Omental fat pad (tissue), 4 donors: ENCODE measurements around the gene STPG3. TPM values are rescaled to one million over a fixed set of nuclear protein-coding genes. Genes with fewer than 3 reads are reported as not detected.

Source experiments
- ATAC-seq: fragments of 150-250 bp; one replicate; pipeline ENCODE4 v1.9.1; 2016; ENCODE audit warnings: mild to moderate bottlenecking, moderate library complexity; ENCODE audit not compliant: low FRiP score
- DNase-seq: peaks from one replicate; pipeline ENCODE4 v3.0.0-alpha.2; 2019; ENCODE audit warnings: low spot score
- total RNA-seq, 4 donors: library from RNA; depleted of rRNA; stranded (reverse); fragments of >200 nt; gene quantifications; one replicate each; pipeline ENCODE4 v1.1.0, GENCODE V29; 2016
- TF ChIP-seq, protein P1 (sequence below), 3 donors: fragments of 450-650 bp; IDR thresholded peaks; one replicate each; pipeline ENCODE4 v1.5.1; 2016 to 2017; ENCODE audit warnings: antibody characterized with exemption in 3 of 3, mild to moderate bottlenecking in 3 of 3, moderate library complexity in 2 of 3

Gene STPG3
- total RNA-seq, 4 donors from 2014 or later: 0.56 TPM; not detected in 3

DNA sequence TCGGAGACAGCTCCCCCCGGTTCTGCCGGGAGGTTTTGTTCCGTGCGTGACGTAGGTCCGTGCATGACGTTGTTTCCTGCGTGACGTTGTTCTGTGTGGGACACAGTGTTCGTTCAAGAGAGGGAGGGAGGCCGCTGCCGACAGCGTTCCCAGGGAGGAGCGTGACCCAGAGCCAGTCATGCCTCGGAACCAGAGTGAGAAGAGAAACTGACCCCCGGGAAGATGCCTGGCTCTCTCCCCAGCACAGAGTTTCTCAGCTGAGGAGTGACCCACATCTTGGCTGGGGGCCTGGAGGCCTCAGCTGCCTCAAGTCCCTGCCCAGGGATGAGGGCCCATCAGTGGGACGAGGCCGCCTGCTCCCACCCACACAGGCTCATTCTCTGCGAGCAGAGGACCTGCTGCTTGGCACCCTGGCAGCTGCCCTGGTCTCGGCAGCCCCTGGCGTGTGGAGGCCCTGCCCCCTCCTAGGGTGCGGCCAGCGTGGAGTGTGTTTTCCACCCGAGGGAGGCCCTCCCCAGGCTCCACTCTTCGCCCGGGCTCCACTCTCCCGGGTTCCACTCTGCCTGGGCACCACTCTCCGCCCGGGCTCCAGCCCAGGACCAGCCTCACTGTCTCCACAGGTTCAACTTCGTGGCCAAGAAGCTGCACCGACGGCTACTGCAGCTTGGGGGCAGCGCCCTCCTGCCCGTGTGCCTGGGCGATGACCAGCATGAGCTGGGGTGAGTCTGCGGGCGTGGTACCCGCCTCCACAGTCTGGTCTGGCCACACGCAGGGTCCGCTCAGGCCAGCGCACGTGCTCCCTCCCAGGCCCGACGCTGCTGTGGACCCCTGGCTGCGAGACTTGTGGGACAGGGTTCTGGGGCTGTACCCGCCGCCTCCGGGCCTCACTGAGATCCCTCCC lies 37.7 kb upstream of the STPG3 start:
- DNase-seq: no peak
- ATAC-seq: no peak
- TF ChIP-seq, protein P1, sequence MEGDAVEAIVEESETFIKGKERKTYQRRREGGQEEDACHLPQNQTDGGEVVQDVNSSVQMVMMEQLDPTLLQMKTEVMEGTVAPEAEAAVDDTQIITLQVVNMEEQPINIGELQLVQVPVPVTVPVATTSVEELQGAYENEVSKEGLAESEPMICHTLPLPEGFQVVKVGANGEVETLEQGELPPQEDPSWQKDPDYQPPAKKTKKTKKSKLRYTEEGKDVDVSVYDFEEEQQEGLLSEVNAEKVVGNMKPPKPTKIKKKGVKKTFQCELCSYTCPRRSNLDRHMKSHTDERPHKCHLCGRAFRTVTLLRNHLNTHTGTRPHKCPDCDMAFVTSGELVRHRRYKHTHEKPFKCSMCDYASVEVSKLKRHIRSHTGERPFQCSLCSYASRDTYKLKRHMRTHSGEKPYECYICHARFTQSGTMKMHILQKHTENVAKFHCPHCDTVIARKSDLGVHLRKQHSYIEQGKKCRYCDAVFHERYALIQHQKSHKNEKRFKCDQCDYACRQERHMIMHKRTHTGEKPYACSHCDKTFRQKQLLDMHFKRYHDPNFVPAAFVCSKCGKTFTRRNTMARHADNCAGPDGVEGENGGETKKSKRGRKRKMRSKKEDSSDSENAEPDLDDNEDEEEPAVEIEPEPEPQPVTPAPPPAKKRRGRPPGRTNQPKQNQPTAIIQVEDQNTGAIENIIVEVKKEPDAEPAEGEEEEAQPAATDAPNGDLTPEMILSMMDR (IDR thresholded peaks at IDR 0.05): no peak

DNA sequence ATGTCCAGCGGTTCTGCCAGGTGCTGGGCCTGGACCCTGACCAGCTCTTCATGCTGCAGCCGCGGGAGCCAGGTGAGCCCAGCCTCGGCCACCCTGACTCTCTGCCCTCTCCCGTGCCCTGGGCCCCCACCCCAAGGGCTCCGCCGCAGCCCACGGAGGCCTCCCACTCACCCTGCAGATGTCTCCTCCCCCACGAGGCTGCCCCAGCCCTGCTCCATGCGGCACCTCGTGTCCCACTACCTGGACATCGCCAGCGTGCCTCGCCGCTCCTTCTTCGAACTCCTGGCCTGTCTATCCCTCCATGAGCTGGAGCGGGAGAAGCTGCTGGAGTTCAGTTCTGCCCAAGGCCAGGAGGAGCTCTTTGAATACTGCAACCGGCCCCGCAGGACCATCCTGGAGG lies 36.5 kb upstream of the STPG3 start:
- DNase-seq (no peak), ATAC-seq (no peak)
- TF ChIP-seq, protein P1 (IDR thresholded peaks at IDR 0.05): no peak

DNA sequence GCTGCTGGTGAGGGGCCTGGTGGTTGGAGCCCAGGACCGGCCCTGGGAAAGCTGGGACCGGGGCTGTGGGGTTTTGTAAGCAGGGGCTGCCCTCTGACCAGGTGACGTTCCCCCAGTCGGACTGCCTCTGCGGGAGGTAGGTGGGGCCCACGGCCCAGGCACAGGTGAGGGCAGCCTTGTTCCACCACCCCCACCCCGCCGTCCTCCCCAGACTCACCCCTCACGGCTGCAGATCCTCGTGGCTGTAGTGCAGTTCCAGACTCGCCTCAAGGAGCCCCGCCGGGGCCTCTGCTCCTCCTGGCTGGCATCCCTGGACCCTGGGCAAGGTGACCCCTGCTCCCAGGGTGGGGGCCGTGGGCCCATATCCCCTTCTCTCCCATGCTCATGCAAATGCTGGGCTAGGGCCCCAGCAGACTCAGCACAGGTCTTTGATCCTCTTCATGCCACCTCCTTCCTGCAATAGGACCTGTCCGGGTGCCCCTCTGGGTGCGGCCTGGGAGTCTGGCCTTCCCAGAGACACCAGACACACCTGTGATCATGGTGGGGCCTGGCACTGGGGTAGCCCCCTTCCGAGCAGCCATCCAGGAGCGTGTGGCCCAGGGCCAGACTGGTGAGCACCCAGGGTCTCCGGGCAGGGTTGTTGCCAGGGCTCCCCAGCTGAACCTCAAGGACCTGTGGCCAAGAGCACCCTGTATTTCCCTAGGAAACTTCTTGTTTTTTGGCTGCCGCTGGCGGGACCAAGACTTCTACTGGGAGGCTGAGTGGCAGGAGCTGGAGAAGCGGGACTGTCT lies 35.7 kb upstream of the STPG3 start:
- DNase-seq (no peak), ATAC-seq (no peak)
- TF ChIP-seq, protein P1 (IDR thresholded peaks at IDR 0.05): no peak

DNA sequence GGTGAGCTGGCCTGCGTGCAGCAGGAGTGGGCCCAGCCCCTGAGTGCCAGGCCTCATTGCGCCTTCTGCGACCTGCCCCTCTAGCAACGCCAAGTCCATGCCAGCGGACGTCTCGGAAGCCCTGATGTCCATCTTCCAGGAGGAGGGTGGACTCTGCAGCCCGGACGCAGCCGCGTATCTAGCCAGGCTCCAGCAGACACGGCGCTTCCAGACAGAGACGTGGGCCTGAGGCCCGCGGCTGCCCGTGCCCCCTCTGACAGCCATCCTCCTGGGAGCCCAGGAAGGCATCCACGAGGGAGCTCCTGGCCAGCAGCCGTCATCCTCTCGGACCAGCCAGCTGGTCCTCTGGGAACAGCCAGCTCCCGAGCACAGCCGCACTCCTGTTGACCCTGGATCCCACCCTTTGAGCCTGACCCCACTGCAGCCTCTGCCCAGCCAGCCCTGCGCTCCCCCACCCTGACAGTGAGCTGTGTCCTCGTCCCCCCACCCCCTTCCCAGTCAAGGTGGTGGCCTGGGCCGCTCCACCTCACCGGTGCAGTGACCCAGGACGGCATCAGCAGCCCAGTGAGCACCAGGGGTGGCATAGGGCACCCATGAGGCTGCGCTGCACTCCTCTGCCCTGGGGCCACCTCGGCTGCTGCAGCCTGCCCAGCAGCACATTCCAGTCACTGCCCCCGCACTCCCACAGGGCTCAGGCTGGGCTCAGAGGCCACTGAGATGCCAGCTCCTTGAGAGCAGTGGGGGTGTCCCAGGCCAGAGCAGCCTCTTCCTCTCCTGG lies 34.7 kb upstream of the STPG3 start:
- ATAC-seq: no peak
- TF ChIP-seq, protein P1 (IDR thresholded peaks at IDR 0.05): no peak

DNA sequence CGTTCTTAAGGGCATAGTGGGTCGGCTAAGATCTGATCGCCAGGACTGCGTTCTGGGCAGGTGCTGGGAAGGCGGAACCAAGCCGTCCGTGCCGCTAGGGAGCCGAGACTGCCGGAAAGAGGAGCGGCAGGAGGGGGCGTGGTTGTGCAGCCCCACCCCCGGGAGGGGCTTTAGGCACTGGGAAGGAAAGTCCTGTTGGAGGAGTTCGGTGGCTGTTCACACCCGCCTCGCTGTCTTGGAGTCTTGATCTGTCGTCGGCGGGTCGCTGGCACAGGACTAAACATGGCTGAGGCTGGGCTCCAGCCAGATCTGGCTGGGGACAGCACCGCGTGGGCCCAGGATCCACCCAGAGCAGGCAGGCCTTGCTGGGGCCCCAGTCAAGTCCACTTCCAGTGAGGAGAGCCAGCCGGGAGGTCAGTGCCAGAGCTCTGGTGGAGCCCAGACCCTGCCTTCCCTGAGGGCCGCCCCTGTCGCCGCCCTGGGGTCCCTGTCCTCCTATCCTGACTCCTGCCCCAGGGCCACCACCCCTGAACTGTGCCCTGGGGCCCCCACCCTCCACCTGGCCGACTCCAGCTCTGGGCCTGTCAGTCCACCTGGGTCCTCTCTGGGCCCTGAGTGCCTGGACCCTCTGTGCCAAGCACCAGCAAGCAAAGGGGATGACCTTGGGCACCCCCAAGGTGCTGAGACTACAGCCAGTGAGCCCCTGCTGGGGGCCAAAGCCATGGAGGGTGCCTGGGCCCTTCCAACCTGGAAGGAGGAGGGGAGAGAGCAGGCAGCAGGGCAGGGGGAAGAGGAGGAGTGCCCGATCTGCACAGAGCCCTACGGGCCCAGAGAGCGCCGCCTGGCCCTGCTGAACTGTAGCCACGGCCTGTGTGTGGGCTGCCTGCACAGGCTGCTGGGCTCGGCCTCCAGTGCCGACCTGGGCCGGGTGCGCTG lies 33.5 kb upstream of the STPG3 start:
- TF ChIP-seq, protein P1 (IDR thresholded peaks at IDR 0.05): no peak
- ATAC-seq (peak; percentile 69), DNase-seq (peak; percentile 44)

More for the DNA sequence above, 34.7 kb upstream of the STPG3 start:
- no peak for DNase-seq
